CD14-positive monocyte (primary cell): ENCODE measurements around the gene KIAA1191. TPM values are rescaled to one million over a fixed set of nuclear protein-coding genes. Genes with fewer than 3 reads are reported as not detected.

Source experiments
- DNase-seq, 3 donors: peaks; one replicate each; pipeline ENCODE4 v3.0.0-alpha.2; 2011 to 2022
- H2AFZ ChIP-seq: 2 replicates; pipeline ENCODE4 v1.6.0; 2012; ENCODE audit warnings: mild to moderate bottlenecking, low read depth, low read length, inconsistent platforms; ENCODE audit not compliant: insufficient read depth, poor library complexity, severe bottlenecking
- H3K27ac ChIP-seq, 2 donors: 1 replicate in 1 of 2; 2 replicates in 1 of 2; pipeline ENCODE4 v1.5.1; 2012 to 2013; ENCODE audit warnings: low read length in 2 of 2, control low read depth in 1 of 2, inconsistent platforms in 1 of 2, low read depth in 1 of 2, mild to moderate bottlenecking in 1 of 2
- H3K27me3 ChIP-seq, 2 donors: one replicate each; pipeline versions ENCODE4 v1.6.0 to v1.6.1; 2011 to 2013; ENCODE audit warnings: low read length in 2 of 2; ENCODE audit not compliant: control insufficient read depth in 2 of 2, insufficient read depth in 2 of 2
- H3K36me3 ChIP-seq, 2 donors: replicated peaks in 1 of 2; 1 replicate in 1 of 2; 2 replicates in 1 of 2; pipeline versions ENCODE4 v1.5.1 to v1.6.1; 2012 to 2013; ENCODE audit warnings: low read length in 2 of 2, control low read depth in 1 of 2, inconsistent platforms in 1 of 2, mild to moderate bottlenecking in 1 of 2; ENCODE audit not compliant: insufficient read depth in 2 of 2, control insufficient read depth in 1 of 2
- H3K4me1 ChIP-seq, 2 donors: 1 replicate in 1 of 2; 2 replicates in 1 of 2; pipeline versions ENCODE4 v1.5.1 to v1.6.1; 2012 to 2013; ENCODE audit warnings: low read length in 2 of 2, control low read depth in 1 of 2, inconsistent platforms in 1 of 2, mild to moderate bottlenecking in 1 of 2, moderate library complexity in 1 of 2; ENCODE audit not compliant: insufficient read depth in 2 of 2, control insufficient read depth in 1 of 2
- H3K4me2 ChIP-seq: replicated peaks from 2 replicates; pipeline ENCODE3; 2012; ENCODE audit warnings: low read length, moderate library complexity, mild to moderate bottlenecking; ENCODE audit not compliant: poor library complexity, severe bottlenecking; ENCODE audit errors: extremely low read depth
- H3K4me3 ChIP-seq, 3 experiments: fragments of 200-600 bp in 1 of 3; sonication (generic) in 1 of 3; replicated peaks in 1 of 3; 1 replicate in 2 of 3; 2 replicates in 1 of 3; pipeline ENCODE4 v1.5.1; 2011 to 2013; ENCODE audit warnings: low read length in 3 of 3, mild to moderate bottlenecking in 3 of 3, control low read depth in 2 of 3, low read depth in 2 of 3, inconsistent platforms in 1 of 3, moderate library complexity in 1 of 3
- H3K79me2 ChIP-seq: 2 replicates; pipeline ENCODE4 v1.6.0; 2012; ENCODE audit warnings: mild to moderate bottlenecking, control low read depth, inconsistent platforms, low read length, moderate library complexity; ENCODE audit not compliant: insufficient read depth
- H3K9ac ChIP-seq: 2 replicates; pipeline ENCODE4 v1.6.0; 2017; ENCODE audit warnings: low read length, mild to moderate bottlenecking; ENCODE audit not compliant: insufficient read depth, poor library complexity, severe bottlenecking
- H3K9me3 ChIP-seq, 2 donors: replicated peaks in 1 of 2; 1 replicate in 1 of 2; 2 replicates in 1 of 2; pipeline versions ENCODE4 v1.5.1 to v1.6.1; 2012 to 2013; ENCODE audit warnings: low read length in 2 of 2, control low read depth in 1 of 2; ENCODE audit not compliant: control insufficient read depth in 1 of 2, insufficient read depth in 1 of 2
- H4K20me1 ChIP-seq: 2 replicates; pipeline ENCODE4 v1.6.0; 2012; ENCODE audit warnings: mild to moderate bottlenecking, low read length, control low read depth, moderate library complexity; ENCODE audit not compliant: insufficient read depth
- H3K27ac Mint-ChIP-seq, 7 donors: one replicate each; pipeline ENCODE4 v1.8.0; 2020; ENCODE audit warnings: mild to moderate bottlenecking in 7 of 7, mixed read lengths in 7 of 7, moderate library complexity in 6 of 7, inconsistent platforms in 2 of 7
- H3K27me3 Mint-ChIP-seq, 3 donors: one replicate each; pipeline ENCODE4 v1.8.0; 2021 to 2022; ENCODE audit warnings: low read depth in 3 of 3, mild to moderate bottlenecking in 3 of 3, mixed read lengths in 3 of 3, moderate library complexity in 3 of 3, inconsistent platforms in 1 of 3
- H3K36me3 Mint-ChIP-seq, 2 donors: one replicate each; pipeline ENCODE4 v1.8.0; 2020; ENCODE audit warnings: mixed read lengths in 2 of 2, inconsistent platforms in 1 of 2, mild to moderate bottlenecking in 1 of 2
- H3K4me1 Mint-ChIP-seq: one replicate; pipeline ENCODE4 v1.8.0; 2020; ENCODE audit warnings: mild to moderate bottlenecking, mixed read lengths
- H3K4me3 Mint-ChIP-seq, 2 donors: one replicate each; pipeline ENCODE4 v1.8.0; 2020; ENCODE audit warnings: mild to moderate bottlenecking in 2 of 2, mixed read lengths in 2 of 2, moderate library complexity in 1 of 2
- H3K9me3 Mint-ChIP-seq, 7 donors: one replicate each; pipeline ENCODE4 v1.8.0; 2020 to 2022; ENCODE audit warnings: mixed read lengths in 7 of 7, mild to moderate bottlenecking in 6 of 7, moderate library complexity in 6 of 7, inconsistent platforms in 2 of 7
- WGBS: methylation state at CpG from one replicate; pipeline ENCODE4 v1.1.5; 2013; ENCODE audit warnings: missing lambda C conversion rate; ENCODE audit not compliant: insufficient coverage; 5-methylcytosine and 5-hydroxymethylcytosine counted together
- intact Hi-C, 2 donors: fragments of 100-400 bp; cut with micrococcal nuclease; formaldehyde crosslinking; loops; one replicate each; pipeline versions ENCODE4 v1.15.0 to v1.15.1; 2023
- polyA minus RNA-seq: library from RNA; depleted of rRNA, polyadenylated mRNA; stranded (reverse); fragments of >200 nt; gene quantifications from 2 replicates; pipeline ENCODE4 v1.2.3, GENCODE V29; 2012
- polyA plus RNA-seq, 3 donors: library from polyadenylated mRNA; depleted of rRNA in 1 of 3; unstranded in 2 of 3; stranded (reverse) in 1 of 3; fragments of 300-500 nt in 2 of 3; fragments of >200 nt in 1 of 3; fragmentation: Illumina TruSeq in 2 of 3; gene quantifications; 1 replicate in 2 of 3; 2 replicates in 1 of 3; pipeline ENCODE4 v1.2.3, GENCODE V29; 2012 to 2021
- total RNA-seq, 12 experiments: library from RNA in 1 of 12; stranded (reverse) in 1 of 12; fragments of 120-200 nt in 1 of 12; gene quantifications; one replicate each; pipeline ENCODE4 v1.2.4 and lab custom pipeline; 2013 to 2026; ENCODE audit warnings: mixed read lengths in 6 of 12, inconsistent platforms in 1 of 12
- TF ChIP-seq, protein P1 (sequence below): fragments of 200-600 bp; IDR thresholded peaks from one replicate; pipeline ENCODE4 v1.8.0; 2022; ENCODE audit warnings: antibody characterized with exemption, mild to moderate bottlenecking

KIAA1191 gene, protein sequence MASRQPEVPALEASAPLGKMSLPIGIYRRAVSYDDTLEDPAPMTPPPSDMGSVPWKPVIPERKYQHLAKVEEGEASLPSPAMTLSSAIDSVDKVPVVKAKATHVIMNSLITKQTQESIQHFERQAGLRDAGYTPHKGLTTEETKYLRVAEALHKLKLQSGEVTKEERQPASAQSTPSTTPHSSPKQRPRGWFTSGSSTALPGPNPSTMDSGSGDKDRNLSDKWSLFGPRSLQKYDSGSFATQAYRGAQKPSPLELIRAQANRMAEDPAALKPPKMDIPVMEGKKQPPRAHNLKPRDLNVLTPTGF
- total RNA-seq (2013): 25.9 TPM
- 10 to 100 TPM; 32.3 to 36.4 (median 32.5) TPM for polyA plus RNA-seq
- polyA minus RNA-seq: 14.5 and 23.1 TPM in 2 replicates
- 27.5 to 67.2 (median 39.6) reads per million in 11 experiments for total RNA-seq (lab: John Stamatoyannopoulos, UW)

DNA sequence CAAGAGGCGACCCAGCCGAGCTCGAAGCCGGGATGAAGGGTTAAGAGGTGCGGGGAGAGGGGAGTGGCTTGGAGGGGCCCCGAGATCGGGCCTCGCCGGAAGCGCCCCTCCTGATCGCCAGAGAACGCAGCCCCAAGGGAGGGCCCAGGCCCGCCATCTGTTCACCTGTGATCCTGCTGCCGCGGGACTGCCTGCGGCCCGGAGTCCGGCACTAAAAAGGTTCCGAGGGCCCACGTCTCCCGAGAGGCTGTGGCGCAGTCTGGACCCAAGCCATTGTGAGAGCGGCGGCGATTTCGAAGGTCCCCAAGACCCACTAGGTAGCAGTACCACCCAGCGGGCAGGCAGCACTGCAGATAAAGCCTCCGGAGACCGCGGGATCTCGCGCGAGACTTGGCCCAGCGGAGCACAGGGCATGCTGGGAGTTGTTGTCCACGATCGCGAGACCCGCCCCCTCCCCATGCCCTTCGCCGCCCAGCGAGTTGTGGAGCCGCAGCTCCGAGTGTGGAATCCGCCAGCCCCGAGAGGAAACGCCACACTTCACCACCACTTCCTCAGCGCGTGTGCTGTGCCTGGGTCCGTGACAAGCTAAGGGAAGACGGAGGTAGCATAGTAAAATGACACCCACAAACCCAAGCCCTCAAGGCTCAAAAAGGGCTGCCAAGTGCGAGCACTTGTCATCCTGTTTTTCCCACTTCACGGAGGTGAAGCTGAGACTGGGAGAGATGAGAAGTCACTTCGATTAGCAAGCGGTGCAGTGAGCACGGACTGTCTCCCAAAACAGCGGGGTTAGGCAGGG lies at the start of gene KIAA1191:
KIAA1191 (minus strand) TSS at position 328 of the 796 bp plus-strand sequence. CDS start 2,256 bp downstream, outside the sequence.
- Histone ChIP-seq H3K9me3 (no peaks in the 10 kb centered on the region), H3K79me2 (peaks cover 17% of the 10 kb centered on the region), H3K27me3 (peaks cover 15 to 31% of the 10 kb centered on the region in 2 donors), H2AFZ (peak within 1 kb of the TSS; percentile 82), H3K36me3 (peaks cover 4 to 24% of the 10 kb centered on the region in 2 donors), H3K4me2 (peak within 1 kb of the TSS; percentile 99), H4K20me1 (peaks cover 8% of the 10 kb centered on the region), H3K9ac (peak within 1 kb of the TSS; percentile 81), H3K4me1 (peaks cover 24 to 45% of the 10 kb centered on the region in 2 donors), H3K27ac (peak within 1 kb of the TSS; percentile 7 to 68), H3K4me3 (peak within 1 kb of the TSS; percentile 64 to 96 (median 87))
- intact Hi-C loops: loop anchor here in 1 of 2 donors (2.0 kb wide), 1 partner anchor 27 kb away; the partner anchor contains the start of genes HIGD2A and NOP16
- DNase-seq: peak; percentile 88 to 93 (median 91)
- under 1% methylated on average over 42 of the region's 56 CpGs for WGBS
- Mint-ChIP-seq H3K4me1 (peaks cover 27% of the 10 kb centered on the region), H3K27me3 (peaks cover 23 to 33% (median 28%) of the 10 kb centered on the region in 3 donors), H3K9me3 (peaks cover 0 to 15% (median 2%) of the 10 kb centered on the region in 7 donors), H3K27ac (peak within 1 kb of the TSS; percentile 82 to 94 (median 89)), H3K36me3 (peaks cover 10 to 21% of the 10 kb centered on the region in 2 donors), H3K4me3 (peak within 1 kb of the TSS; percentile 99)
- TF ChIP-seq, protein P1, sequence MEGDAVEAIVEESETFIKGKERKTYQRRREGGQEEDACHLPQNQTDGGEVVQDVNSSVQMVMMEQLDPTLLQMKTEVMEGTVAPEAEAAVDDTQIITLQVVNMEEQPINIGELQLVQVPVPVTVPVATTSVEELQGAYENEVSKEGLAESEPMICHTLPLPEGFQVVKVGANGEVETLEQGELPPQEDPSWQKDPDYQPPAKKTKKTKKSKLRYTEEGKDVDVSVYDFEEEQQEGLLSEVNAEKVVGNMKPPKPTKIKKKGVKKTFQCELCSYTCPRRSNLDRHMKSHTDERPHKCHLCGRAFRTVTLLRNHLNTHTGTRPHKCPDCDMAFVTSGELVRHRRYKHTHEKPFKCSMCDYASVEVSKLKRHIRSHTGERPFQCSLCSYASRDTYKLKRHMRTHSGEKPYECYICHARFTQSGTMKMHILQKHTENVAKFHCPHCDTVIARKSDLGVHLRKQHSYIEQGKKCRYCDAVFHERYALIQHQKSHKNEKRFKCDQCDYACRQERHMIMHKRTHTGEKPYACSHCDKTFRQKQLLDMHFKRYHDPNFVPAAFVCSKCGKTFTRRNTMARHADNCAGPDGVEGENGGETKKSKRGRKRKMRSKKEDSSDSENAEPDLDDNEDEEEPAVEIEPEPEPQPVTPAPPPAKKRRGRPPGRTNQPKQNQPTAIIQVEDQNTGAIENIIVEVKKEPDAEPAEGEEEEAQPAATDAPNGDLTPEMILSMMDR: no peak
